Measurements from ENCODE around the gene UGT2B15.

Gene UGT2B15

DNA sequence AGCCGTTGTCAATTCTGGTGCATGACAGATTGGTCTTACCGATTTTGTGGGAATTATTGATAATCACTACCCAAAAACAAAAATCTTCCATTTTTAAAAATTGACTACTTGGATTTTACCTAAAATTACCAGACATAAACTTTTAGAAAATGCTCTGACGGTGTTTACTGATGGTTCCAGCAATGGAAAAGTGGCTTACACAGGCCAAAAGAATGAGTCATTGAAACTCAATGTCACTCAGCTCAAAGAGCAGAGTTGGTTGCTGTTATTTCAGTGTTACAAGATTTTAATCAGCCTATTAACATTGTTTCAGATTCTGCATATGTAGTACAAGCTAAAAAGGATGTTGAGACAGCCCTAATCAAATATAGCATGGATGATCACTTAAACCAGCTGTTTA lies 71.3 kb downstream of the UGT2B15 start:
- H3K4me3 ChIP-seq (ENCODE audit: low read depth, low read length), result no peak overlapping the region
- no peaks in the 10 kb centered on the region for H3K36me3 ChIP-seq (ENCODE audit: control insufficient read depth in 2 of 2, insufficient read depth in 1 of 2, low read length in 2 of 2)
- TF ChIP-seq ZEB2 (tag by site-specific recombination; IDR thresholded peaks at IDR 0.05), result no peak
- no peak for TF ChIP-seq ZNF555 (tag by site-specific recombination; conservative IDR thresholded peaks at IDR 0.05)
- TF ChIP-seq ZNF837 (tag by site-specific recombination; IDR thresholded peaks at IDR 0.05), result no peak
- TF ChIP-seq, protein P1, sequence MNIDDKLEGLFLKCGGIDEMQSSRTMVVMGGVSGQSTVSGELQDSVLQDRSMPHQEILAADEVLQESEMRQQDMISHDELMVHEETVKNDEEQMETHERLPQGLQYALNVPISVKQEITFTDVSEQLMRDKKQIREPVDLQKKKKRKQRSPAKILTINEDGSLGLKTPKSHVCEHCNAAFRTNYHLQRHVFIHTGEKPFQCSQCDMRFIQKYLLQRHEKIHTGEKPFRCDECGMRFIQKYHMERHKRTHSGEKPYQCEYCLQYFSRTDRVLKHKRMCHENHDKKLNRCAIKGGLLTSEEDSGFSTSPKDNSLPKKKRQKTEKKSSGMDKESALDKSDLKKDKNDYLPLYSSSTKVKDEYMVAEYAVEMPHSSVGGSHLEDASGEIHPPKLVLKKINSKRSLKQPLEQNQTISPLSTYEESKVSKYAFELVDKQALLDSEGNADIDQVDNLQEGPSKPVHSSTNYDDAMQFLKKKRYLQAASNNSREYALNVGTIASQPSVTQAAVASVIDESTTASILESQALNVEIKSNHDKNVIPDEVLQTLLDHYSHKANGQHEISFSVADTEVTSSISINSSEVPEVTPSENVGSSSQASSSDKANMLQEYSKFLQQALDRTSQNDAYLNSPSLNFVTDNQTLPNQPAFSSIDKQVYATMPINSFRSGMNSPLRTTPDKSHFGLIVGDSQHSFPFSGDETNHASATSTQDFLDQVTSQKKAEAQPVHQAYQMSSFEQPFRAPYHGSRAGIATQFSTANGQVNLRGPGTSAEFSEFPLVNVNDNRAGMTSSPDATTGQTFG (tag by site-specific recombination; IDR thresholded peaks at IDR 0.05; ENCODE audit: borderline replicate concordance), result no peak
- TF ChIP-seq, protein P2, sequence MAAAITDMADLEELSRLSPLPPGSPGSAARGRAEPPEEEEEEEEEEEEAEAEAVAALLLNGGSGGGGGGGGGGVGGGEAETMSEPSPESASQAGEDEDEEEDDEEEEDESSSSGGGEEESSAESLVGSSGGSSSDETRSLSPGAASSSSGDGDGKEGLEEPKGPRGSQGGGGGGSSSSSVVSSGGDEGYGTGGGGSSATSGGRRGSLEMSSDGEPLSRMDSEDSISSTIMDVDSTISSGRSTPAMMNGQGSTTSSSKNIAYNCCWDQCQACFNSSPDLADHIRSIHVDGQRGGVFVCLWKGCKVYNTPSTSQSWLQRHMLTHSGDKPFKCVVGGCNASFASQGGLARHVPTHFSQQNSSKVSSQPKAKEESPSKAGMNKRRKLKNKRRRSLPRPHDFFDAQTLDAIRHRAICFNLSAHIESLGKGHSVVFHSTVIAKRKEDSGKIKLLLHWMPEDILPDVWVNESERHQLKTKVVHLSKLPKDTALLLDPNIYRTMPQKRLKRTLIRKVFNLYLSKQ (tag by site-specific recombination; IDR thresholded peaks at IDR 0.05; ENCODE audit: borderline replicate concordance), result no peak
- TF ChIP-seq, protein P3, sequence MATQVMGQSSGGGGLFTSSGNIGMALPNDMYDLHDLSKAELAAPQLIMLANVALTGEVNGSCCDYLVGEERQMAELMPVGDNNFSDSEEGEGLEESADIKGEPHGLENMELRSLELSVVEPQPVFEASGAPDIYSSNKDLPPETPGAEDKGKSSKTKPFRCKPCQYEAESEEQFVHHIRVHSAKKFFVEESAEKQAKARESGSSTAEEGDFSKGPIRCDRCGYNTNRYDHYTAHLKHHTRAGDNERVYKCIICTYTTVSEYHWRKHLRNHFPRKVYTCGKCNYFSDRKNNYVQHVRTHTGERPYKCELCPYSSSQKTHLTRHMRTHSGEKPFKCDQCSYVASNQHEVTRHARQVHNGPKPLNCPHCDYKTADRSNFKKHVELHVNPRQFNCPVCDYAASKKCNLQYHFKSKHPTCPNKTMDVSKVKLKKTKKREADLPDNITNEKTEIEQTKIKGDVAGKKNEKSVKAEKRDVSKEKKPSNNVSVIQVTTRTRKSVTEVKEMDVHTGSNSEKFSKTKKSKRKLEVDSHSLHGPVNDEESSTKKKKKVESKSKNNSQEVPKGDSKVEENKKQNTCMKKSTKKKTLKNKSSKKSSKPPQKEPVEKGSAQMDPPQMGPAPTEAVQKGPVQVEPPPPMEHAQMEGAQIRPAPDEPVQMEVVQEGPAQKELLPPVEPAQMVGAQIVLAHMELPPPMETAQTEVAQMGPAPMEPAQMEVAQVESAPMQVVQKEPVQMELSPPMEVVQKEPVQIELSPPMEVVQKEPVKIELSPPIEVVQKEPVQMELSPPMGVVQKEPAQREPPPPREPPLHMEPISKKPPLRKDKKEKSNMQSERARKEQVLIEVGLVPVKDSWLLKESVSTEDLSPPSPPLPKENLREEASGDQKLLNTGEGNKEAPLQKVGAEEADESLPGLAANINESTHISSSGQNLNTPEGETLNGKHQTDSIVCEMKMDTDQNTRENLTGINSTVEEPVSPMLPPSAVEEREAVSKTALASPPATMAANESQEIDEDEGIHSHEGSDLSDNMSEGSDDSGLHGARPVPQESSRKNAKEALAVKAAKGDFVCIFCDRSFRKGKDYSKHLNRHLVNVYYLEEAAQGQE (tag by site-specific recombination; IDR thresholded peaks at IDR 0.05), result no peak
- TF ChIP-seq ZNF660 (tag by site-specific recombination; IDR thresholded peaks at IDR 0.05), result no peak
- no peak for TF ChIP-seq ZNF324 (tag by site-specific recombination; IDR thresholded peaks at IDR 0.05)
- no peak for TF ChIP-seq ZNF157 (tag by site-specific recombination; IDR thresholded peaks at IDR 0.05)
- no peak for TF ChIP-seq ZNF521 (tag by site-specific recombination; IDR thresholded peaks at IDR 0.05)
- TF ChIP-seq ZNF155 (tag by site-specific recombination; IDR thresholded peaks at IDR 0.05), result no peak
- TF ChIP-seq EGR2 (tag by site-specific recombination; IDR thresholded peaks at IDR 0.05; ENCODE audit: low read depth), result no peak
- TF ChIP-seq ZNF664 (tag by site-specific recombination; IDR thresholded peaks at IDR 0.05), result no peak
- TF ChIP-seq SETDB1 (IDR thresholded peaks at IDR 0.05; ENCODE audit: insufficient read length, low read length), result no peak
- TF ChIP-seq MEIS1 (CRISPR knock-in tag; IDR thresholded peaks at IDR 0.05; ENCODE audit: borderline replicate concordance), result no peak
- no peak for TF ChIP-seq ZFHX2 (tag by site-specific recombination; conservative IDR thresholded peaks at IDR 0.05)
- no peaks in the 10 kb centered on the region for H3K4me1 ChIP-seq (ENCODE audit: control insufficient read depth, insufficient read depth, low read length)
- ChIA-PET CTCF (no interaction called here), POLR2A (no interaction called here)
- no peaks in the 10 kb centered on the region for H3K9me3 ChIP-seq (ENCODE audit: control insufficient read depth, insufficient read depth, low read depth, low read length)
- H3K27ac ChIP-seq (ENCODE audit: extremely low read depth, low read depth, low read length), result no peak overlapping the region

DNA sequence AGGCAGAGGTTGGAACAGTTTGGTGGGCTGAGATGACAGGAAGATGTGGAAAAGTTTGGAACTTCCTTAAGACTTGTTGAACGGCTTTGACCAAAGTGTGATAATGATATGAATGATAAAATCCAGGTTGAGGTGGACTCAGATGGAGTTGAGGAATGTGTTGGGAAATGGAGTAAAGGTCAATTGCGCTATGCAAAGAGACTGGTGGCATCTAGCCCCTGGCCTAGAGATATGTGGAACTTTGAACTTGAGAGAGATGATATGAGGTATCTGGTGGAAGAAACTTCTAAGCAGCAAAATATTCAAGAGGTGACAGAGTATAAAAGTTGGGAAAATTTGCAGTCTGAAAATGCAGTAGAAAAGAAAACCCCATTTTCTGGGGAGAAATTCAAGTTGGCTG lies 73.0 kb downstream of the UGT2B15 start:
- POLR2A ChIA-PET, result no interaction called here
- TF ChIP-seq, protein P4, sequence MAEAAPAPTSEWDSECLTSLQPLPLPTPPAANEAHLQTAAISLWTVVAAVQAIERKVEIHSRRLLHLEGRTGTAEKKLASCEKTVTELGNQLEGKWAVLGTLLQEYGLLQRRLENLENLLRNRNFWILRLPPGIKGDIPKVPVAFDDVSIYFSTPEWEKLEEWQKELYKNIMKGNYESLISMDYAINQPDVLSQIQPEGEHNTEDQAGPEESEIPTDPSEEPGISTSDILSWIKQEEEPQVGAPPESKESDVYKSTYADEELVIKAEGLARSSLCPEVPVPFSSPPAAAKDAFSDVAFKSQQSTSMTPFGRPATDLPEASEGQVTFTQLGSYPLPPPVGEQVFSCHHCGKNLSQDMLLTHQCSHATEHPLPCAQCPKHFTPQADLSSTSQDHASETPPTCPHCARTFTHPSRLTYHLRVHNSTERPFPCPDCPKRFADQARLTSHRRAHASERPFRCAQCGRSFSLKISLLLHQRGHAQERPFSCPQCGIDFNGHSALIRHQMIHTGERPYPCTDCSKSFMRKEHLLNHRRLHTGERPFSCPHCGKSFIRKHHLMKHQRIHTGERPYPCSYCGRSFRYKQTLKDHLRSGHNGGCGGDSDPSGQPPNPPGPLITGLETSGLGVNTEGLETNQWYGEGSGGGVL (tag by site-specific recombination; IDR thresholded peaks at IDR 0.05), result no peak
- TF ChIP-seq, protein P5, sequence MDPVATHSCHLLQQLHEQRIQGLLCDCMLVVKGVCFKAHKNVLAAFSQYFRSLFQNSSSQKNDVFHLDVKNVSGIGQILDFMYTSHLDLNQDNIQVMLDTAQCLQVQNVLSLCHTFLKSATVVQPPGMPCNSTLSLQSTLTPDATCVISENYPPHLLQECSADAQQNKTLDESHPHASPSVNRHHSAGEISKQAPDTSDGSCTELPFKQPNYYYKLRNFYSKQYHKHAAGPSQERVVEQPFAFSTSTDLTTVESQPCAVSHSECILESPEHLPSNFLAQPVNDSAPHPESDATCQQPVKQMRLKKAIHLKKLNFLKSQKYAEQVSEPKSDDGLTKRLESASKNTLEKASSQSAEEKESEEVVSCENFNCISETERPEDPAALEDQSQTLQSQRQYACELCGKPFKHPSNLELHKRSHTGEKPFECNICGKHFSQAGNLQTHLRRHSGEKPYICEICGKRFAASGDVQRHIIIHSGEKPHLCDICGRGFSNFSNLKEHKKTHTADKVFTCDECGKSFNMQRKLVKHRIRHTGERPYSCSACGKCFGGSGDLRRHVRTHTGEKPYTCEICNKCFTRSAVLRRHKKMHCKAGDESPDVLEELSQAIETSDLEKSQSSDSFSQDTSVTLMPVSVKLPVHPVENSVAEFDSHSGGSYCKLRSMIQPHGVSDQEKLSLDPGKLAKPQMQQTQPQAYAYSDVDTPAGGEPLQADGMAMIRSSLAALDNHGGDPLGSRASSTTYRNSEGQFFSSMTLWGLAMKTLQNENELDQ (tag by site-specific recombination; IDR thresholded peaks at IDR 0.05; ENCODE audit: low read depth), result no peak
- no peak for TF ChIP-seq ZBTB17 (tag by site-specific recombination; IDR thresholded peaks at IDR 0.05)
- TF ChIP-seq ZNF146 (tag by site-specific recombination; IDR thresholded peaks at IDR 0.05), result no peak
- TF ChIP-seq, protein P6, sequence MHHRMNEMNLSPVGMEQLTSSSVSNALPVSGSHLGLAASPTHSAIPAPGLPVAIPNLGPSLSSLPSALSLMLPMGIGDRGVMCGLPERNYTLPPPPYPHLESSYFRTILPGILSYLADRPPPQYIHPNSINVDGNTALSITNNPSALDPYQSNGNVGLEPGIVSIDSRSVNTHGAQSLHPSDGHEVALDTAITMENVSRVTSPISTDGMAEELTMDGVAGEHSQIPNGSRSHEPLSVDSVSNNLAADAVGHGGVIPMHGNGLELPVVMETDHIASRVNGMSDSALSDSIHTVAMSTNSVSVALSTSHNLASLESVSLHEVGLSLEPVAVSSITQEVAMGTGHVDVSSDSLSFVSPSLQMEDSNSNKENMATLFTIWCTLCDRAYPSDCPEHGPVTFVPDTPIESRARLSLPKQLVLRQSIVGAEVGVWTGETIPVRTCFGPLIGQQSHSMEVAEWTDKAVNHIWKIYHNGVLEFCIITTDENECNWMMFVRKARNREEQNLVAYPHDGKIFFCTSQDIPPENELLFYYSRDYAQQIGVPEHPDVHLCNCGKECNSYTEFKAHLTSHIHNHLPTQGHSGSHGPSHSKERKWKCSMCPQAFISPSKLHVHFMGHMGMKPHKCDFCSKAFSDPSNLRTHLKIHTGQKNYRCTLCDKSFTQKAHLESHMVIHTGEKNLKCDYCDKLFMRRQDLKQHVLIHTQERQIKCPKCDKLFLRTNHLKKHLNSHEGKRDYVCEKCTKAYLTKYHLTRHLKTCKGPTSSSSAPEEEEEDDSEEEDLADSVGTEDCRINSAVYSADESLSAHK (tag by site-specific recombination; IDR thresholded peaks at IDR 0.05), result no peak
- TF ChIP-seq ZNF664 (tag by site-specific recombination; IDR thresholded peaks at IDR 0.05), result no peak
- no peak for TF ChIP-seq KLF7 (tag by site-specific recombination; IDR thresholded peaks at IDR 0.05; ENCODE audit: borderline replicate concordance)

More for the DNA sequence above, 73.0 kb downstream of the UGT2B15 start:
- CTCF ChIA-PET, result no interaction called here
- Histone ChIP-seq H3K4me3 (ENCODE audit: low read depth, low read length) (no peak overlapping the region), H3K9me3 (ENCODE audit: control insufficient read depth, insufficient read depth, low read depth, low read length) (no peaks in the 10 kb centered on the region), H3K27ac (ENCODE audit: extremely low read depth, low read depth, low read length) (no peak overlapping the region), H3K36me3 (ENCODE audit: control insufficient read depth in 2 of 2, insufficient read depth in 1 of 2, low read length in 2 of 2) (no peaks in the 10 kb centered on the region), H3K4me1 (ENCODE audit: control insufficient read depth, insufficient read depth, low read length) (no peaks in the 10 kb centered on the region)
